Calu3 (cell line): ENCODE results near the gene KCNK4. TPM values are rescaled to one million over a fixed set of nuclear protein-coding genes. Genes with fewer than 3 reads are reported as not detected.

Experiments used
- BruUV-seq: library from RNA; stranded (reverse); fragments of 400-500 nt; replicated peaks from 2 replicates; lab custom pipeline; 2021; lab: Mats Ljungman, UMichigan
- CTCF ChIA-PET: fragments of 300-600 bp; sonication (Branson Sonifier 250); formaldehyde crosslinking; loops from one replicate; lab custom pipeline; 2022; ENCODE audit warnings: antibody characterized with exemption; lab: Charles Lee
- DNase-seq: peaks from one replicate; pipeline ENCODE4 v3.0.0; 2022
- H3K27ac Mint-ChIP-seq: one replicate; pipeline ENCODE4 v1.8.0; 2022; ENCODE audit warnings: mixed read lengths; ENCODE audit not compliant: unreplicated experiment
- H3K27me3 Mint-ChIP-seq: one replicate; pipeline ENCODE4 v1.8.0; 2022; ENCODE audit warnings: mixed read lengths; ENCODE audit not compliant: unreplicated experiment
- H3K36me3 Mint-ChIP-seq: one replicate; pipeline ENCODE4 v1.8.0; 2022; ENCODE audit warnings: mild to moderate bottlenecking, moderate library complexity, mixed read lengths; ENCODE audit not compliant: insufficient read depth, unreplicated experiment
- H3K4me1 Mint-ChIP-seq: one replicate; pipeline ENCODE4 v1.8.0; 2022; ENCODE audit warnings: mild to moderate bottlenecking, low read depth, mixed read lengths; ENCODE audit not compliant: unreplicated experiment
- H3K4me3 Mint-ChIP-seq: one replicate; pipeline ENCODE4 v1.8.0; 2022; ENCODE audit warnings: mild to moderate bottlenecking, low read depth, moderate library complexity, mixed read lengths; ENCODE audit not compliant: unreplicated experiment
- H3K9me3 Mint-ChIP-seq: one replicate; pipeline ENCODE4 v1.8.0; 2022; ENCODE audit warnings: low read depth, mixed read lengths; ENCODE audit not compliant: unreplicated experiment
- CTCF ChIP-seq: fragments of 200-600 bp; IDR thresholded peaks from one replicate; pipeline ENCODE4 v1.8.0; 2022; ENCODE audit warnings: antibody characterized with exemption; ENCODE audit not compliant: unreplicated experiment
- intact Hi-C: fragments of 100-400 bp; cut with micrococcal nuclease; formaldehyde crosslinking; loops from one replicate; pipeline ENCODE4 v1.10.0; 2022; ENCODE audit not compliant: unreplicated experiment
- total RNA-seq: library from RNA; stranded (reverse); gene quantifications from 2 replicates; pipeline ENCODE4 v1.2.3, GENCODE V29; 2022

The KCNK4 gene
- total RNA-seq, 1 experiment from 2014 or later = not detected

- Mint-ChIP-seq H3K27me3 (no peaks in the 10 kb centered on the region), H3K27ac (no peak overlapping the region), H3K4me1 (peaks cover 11% of the 10 kb centered on the region), H3K36me3 (peaks cover 10% of the 10 kb centered on the region), H3K9me3 (peaks cover 3% of the 10 kb centered on the region), H3K4me3 (no peak overlapping the region)
- no peak for TF ChIP-seq CTCF
- CTCF ChIA-PET = interaction anchor here (2.2 kb wide), 1 partner anchor 27 kb away, joined by 5 read pairs; no protein-coding TSS in a partner anchor
- no peak for DNase-seq
- intact Hi-C loops = no loop called here
- BruUV-seq = no TSS peak
Measured at GRCh38 chr11:64327993-64328392, 36.9 kb downstream of the KCNK4 start.

- no peak for DNase-seq
- no peaks in the 10 kb centered on the region for H3K27me3 Mint-ChIP-seq
- no peak overlapping the region for H3K4me3 Mint-ChIP-seq
- BruUV-seq = no TSS peak
- no peak for TF ChIP-seq CTCF
- H3K4me1 Mint-ChIP-seq = peaks cover 24% of the 10 kb centered on the region
- intact Hi-C loops = no loop called here
- CTCF ChIA-PET = interaction anchor here (1.0 to 2.8 kb wide), 4 partner anchors 13 to 47 kb away, joined by 4 to 58 read pairs (median 14); partner anchors contain the start of genes BAD, PRDX5 and TRMT112
- peaks cover 3% of the 10 kb centered on the region for H3K9me3 Mint-ChIP-seq
- H3K36me3 Mint-ChIP-seq = peaks cover 8% of the 10 kb centered on the region
- H3K27ac Mint-ChIP-seq = no peak overlapping the region
Measured at GRCh38 chr11:64330888-64331287, 39.8 kb downstream of the KCNK4 start.

GRCh38 chr11:64331569-64332371 is 40.7 kb downstream of the KCNK4 start:
- peaks cover 3% of the 10 kb centered on the region for H3K9me3 Mint-ChIP-seq
- peaks cover 24% of the 10 kb centered on the region for H3K4me1 Mint-ChIP-seq
- DNase-seq = peak; percentile 84
- intact Hi-C loops = no loop called here
- H3K27me3 Mint-ChIP-seq = no peaks in the 10 kb centered on the region
- CTCF ChIA-PET = interaction anchor here (1.0 to 2.8 kb wide), 8 partner anchors 11 to 50 kb away, joined by 3 to 58 read pairs (median 4); partner anchors contain the start of genes BAD, PRDX5 and TRMT112
- peaks cover 8% of the 10 kb centered on the region for H3K36me3 Mint-ChIP-seq
- H3K4me3 Mint-ChIP-seq = no peak overlapping the region
- H3K27ac Mint-ChIP-seq = no peak overlapping the region
- TF ChIP-seq CTCF = peak; percentile 62
- no TSS peak for BruUV-seq

GRCh38 chr11:64333556-64333955 is 42.5 kb downstream of the KCNK4 start:
- no peak for TF ChIP-seq CTCF
- intact Hi-C loops = no loop called here
- H3K36me3 Mint-ChIP-seq = peaks cover 8% of the 10 kb centered on the region
- no peak overlapping the region for H3K27ac Mint-ChIP-seq
- no peaks in the 10 kb centered on the region for H3K9me3 Mint-ChIP-seq
- H3K27me3 Mint-ChIP-seq = no peaks in the 10 kb centered on the region
- no peak for DNase-seq
- H3K4me1 Mint-ChIP-seq = peaks cover 24% of the 10 kb centered on the region
- CTCF ChIA-PET = interaction anchor here (1.7 to 2.8 kb wide), 2 partner anchors 21 to 33 kb away, joined by 4 to 25 read pairs; no protein-coding TSS in a partner anchor
- BruUV-seq = no TSS peak
- H3K4me3 Mint-ChIP-seq = no peak overlapping the region
